SJSA1 (cell line): ENCODE data around the gene UNC13C. TPM values are rescaled to one million over a fixed set of nuclear protein-coding genes. Genes with fewer than 3 reads are reported as not detected.

Source experiments
- DNase-seq, 2 experiments: peaks; one replicate each; pipeline ENCODE4 v3.0.0-alpha.2; 2015 to 2020; ENCODE audit warnings: low spot score in 2 of 2, low read depth in 1 of 2
- H3K27ac ChIP-seq: fragments of 250-450 bp; sonication (Bioruptor Pico); 2 replicates; pipeline ENCODE4 v1.5.1; 2020; ENCODE audit warnings: mild to moderate bottlenecking, moderate library complexity
- H3K27me3 ChIP-seq: fragments of 250-450 bp; sonication (Bioruptor Pico); replicated peaks from 2 replicates; pipeline ENCODE4 v1.5.1; 2020; ENCODE audit warnings: mild to moderate bottlenecking, moderate library complexity
- H3K36me3 ChIP-seq: fragments of 250-450 bp; sonication (Bioruptor Pico); 2 replicates; pipeline ENCODE4 v1.5.1; 2020; ENCODE audit warnings: mild to moderate bottlenecking
- H3K4me1 ChIP-seq: fragments of 250-450 bp; sonication (Bioruptor Pico); replicated peaks from 2 replicates; pipeline ENCODE4 v1.6.1; 2021; ENCODE audit warnings: mild to moderate bottlenecking
- H3K4me3 ChIP-seq: fragments of 250-450 bp; sonication (Bioruptor Pico); 2 replicates; pipeline ENCODE4 v1.5.1; 2020; ENCODE audit warnings: mild to moderate bottlenecking
- H3K9me3 ChIP-seq: fragments of 250-450 bp; sonication (Bioruptor Pico); replicated peaks from 2 replicates; pipeline ENCODE4 v1.5.1; 2020; ENCODE audit warnings: mild to moderate bottlenecking
- total RNA-seq: library from RNA; depleted of rRNA; stranded (reverse); fragments of >200 nt; shearing (Covaris generic); gene quantifications from 2 replicates; pipeline ENCODE4 v1.2.3, GENCODE V29; 2014

The UNC13C gene
- total RNA-seq, 1 experiment from 2014 or later: not detected

DNA sequence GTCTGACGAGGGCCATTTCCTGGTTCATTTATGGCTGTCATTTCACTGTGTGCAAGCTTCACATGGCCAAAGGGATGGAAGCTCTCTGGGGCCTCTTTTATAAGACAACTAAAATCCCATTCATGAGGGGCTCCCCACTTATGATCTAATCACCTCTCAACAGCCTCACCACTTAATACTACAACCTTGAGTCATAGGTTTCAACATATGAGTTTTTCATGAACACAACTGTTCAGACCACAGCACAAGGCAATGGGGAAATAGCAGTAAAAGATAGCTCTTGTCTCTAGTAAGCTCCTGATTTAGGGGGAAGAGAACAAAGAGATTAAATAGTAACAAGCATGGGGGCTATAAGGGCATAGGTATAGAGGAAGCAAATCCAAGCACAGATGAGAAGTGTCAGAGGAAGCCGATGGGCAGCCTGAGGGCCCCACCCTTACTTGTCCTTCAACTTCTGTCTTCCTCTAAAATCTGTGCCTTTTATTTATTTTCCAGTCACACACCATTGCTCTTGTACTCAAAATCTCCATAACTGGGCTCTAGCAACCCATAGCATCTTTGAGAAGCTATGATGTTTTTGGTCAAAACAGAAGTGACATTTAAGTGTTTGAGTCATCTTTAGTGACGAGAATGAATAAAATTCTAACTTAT, 329.1 kb downstream of the UNC13C start:
- Histone ChIP-seq H3K27me3 (no peaks in the 10 kb centered on the region), H3K9me3 (no peaks in the 10 kb centered on the region; the same call in 1 of the 2 replicates), H3K4me1 (no peaks in the 10 kb centered on the region), H3K27ac (no peak overlapping the region), H3K36me3 (no peaks in the 10 kb centered on the region), H3K4me3 (no peak overlapping the region)
- no peak for DNase-seq

DNA sequence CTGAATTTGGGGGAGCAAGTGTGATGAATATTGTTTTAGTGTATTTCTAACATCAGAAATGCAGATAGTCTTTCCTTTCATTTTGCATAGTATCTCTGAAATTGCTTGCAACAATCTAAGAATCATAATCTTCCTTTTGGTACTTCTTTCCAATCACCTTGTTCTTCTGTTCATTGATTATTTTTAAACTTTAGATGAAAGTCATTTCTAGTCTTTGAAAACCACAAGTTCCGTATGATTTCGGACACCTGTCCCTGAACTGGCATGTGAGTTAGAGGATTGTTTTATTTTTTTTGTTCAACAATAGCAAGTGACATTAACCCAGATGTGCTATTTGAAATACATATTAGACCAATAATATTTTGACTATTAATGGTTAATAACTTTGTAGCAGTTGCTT, 329.7 kb downstream of the UNC13C start:
- Histone ChIP-seq H3K27ac (no peak overlapping the region), H3K36me3 (no peaks in the 10 kb centered on the region), H3K4me1 (no peaks in the 10 kb centered on the region), H3K27me3 (no peaks in the 10 kb centered on the region), H3K4me3 (no peak overlapping the region), H3K9me3 (no peaks in the 10 kb centered on the region; the same call in 1 of the 2 replicates)
- DNase-seq: no peak

DNA sequence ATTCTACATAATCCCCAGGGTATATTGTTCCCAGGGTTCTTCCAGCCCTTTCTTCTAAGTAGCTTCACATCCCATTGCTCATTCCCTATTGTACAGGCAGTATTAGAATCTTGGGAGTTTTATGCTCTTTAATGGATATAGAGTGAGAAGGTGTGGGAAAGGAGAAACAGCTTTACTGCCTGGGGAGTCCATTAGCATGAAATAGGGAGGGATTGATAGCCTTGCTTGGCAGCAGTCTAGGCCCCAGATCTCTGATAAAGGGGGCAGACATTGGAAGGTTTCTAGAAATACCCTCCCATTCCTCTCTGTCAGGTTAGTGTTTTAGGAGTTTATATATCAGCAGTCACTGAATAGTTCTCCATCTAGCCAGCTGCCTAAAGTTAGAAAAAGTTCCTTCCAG, 334.3 kb downstream of the UNC13C start:
- H3K27ac ChIP-seq: no peak overlapping the region
- no peak for DNase-seq
- H3K27me3 ChIP-seq: no peaks in the 10 kb centered on the region
- H3K4me1 ChIP-seq: no peaks in the 10 kb centered on the region
- H3K36me3 ChIP-seq: no peaks in the 10 kb centered on the region
- H3K4me3 ChIP-seq: no peak overlapping the region
- H3K9me3 ChIP-seq: peaks cover 2% of the 10 kb centered on the region; the same call in 1 of the 2 replicates

DNA sequence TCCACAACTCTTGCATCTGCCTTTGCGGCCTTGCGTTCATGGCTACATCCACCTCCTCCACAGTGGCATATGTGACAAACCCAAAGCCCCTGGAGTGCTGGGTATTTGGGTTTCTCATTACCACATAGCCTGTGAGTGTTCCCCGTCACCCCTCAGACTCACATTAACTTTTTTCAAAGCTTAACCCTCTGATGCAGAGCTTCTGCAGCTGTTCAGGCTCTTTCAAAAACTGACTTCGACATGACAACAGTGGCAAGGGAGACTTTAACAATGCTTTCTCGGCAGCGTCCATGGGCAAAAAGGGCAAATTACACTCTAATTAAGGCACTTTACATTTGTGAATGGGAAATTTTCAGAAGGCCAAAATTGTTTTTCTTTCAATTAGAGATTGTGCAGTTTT, 343.2 kb downstream of the UNC13C start:
- H3K4me1 ChIP-seq: no peaks in the 10 kb centered on the region
- no peak overlapping the region for H3K4me3 ChIP-seq
- DNase-seq: no peak
- H3K27me3 ChIP-seq: no peaks in the 10 kb centered on the region
- 0 out of 2 replicates have a peak, but pooled peaks cover 2% of the 10 kb centered on the region for H3K9me3 ChIP-seq
- no peaks in the 10 kb centered on the region for H3K36me3 ChIP-seq
- no peak overlapping the region for H3K27ac ChIP-seq

DNA sequence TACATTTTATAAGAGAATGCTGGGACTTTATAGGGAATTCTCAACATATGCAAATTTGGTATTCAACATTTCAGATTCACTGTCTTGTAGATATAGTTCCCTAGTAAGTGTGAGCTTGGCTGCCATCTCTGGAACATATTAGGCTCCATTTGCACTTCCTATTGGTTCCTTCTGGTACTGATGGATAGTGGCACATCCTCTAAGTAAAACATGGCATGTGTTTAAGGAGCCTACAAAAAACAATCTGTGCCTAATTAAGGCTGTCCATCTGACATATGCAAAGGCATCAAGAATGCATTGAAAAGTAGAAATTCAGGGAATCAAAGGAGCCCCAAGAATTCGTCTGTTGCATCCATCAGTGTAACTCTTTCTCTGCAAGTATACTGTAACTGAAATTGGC, 344.1 kb downstream of the UNC13C start:
- DNase-seq: no peak
- Histone ChIP-seq H3K27ac (no peak overlapping the region), H3K36me3 (no peaks in the 10 kb centered on the region), H3K9me3 (0 out of 2 replicates have a peak, but pooled peaks cover 2% of the 10 kb centered on the region), H3K27me3 (no peaks in the 10 kb centered on the region), H3K4me1 (no peaks in the 10 kb centered on the region), H3K4me3 (no peak overlapping the region)

DNA sequence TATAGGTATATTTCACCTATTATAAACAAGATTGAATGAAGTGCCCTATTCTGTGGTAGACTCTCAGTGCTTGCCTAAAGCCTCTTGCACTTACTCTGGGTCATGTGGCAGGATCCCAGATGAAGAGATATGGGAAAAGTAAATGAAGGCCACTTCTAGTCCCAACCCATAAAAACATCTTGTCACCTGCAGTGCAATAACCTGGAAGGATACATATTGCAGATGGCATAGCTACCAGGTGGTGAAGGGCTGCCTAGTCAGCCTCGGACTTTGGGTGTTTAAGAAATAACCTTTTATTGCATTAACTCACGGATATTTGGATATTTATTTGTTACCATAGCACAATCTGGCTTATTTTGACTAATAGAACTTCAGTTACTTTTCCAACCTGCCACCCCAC, 367.1 kb downstream of the UNC13C start:
- Histone ChIP-seq H3K27me3 (no peaks in the 10 kb centered on the region), H3K4me1 (no peaks in the 10 kb centered on the region), H3K36me3 (no peaks in the 10 kb centered on the region), H3K4me3 (no peak overlapping the region), H3K27ac (no peak overlapping the region), H3K9me3 (no peaks in the 10 kb centered on the region; the same call in none of the 2 replicates)
- no peak for DNase-seq

DNA sequence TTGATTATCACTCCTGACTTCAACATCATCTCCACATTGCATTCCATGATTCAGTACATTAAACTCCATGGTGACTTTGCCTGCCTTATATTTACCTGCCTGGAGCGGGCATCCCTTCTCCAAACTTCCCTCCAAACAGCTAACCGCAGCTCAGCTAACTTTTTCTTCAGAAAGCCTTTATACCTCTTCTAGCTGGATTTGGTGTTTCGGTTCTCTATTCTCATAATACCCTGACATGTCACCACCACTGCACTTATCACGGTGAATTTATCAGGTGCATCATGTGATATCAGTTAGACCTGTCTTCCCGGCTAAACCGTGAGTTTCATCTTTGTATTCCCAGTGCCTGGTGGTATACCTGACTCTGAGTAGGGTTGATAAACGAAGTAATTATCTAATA, 367.6 kb downstream of the UNC13C start:
- no peaks in the 10 kb centered on the region for H3K36me3 ChIP-seq

DNA sequence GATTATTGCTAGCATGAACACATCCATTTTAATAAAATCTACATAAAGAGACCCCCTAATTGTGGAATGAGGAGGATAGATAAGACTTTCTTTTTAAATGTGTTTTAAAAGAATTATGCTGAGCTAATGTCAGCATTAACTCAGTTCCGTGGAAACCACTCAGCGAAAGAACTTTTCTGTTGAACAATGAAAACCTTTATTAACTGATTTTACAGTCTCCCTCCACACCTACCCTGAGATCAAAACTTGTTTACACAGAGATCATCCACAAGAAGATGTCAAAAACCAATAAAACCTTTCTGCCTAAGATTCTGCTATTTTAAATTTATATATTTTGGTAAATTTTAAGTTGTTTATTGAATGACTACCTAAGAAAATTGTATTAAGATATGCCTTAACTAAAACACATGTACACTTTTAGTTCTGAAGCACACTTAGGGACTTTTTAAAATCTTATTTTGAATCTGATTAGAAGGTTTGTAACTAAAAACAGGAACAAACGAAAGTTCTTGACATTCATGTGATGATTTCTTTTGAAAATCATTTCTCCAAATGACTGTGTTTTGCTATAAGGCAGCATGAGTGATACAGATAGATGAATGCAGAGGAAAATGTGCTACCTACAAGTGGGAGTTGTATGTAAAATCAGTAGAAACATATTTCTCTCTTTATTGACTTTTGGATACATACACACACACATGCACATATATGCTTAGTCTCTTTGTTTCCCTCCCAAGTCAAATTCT, 369.0 kb downstream of the UNC13C start:
- H3K9me3 ChIP-seq: no peaks in the 10 kb centered on the region; the same call in none of the 2 replicates
- no peaks in the 10 kb centered on the region for H3K4me1 ChIP-seq
- no peak for DNase-seq
- H3K27me3 ChIP-seq: no peaks in the 10 kb centered on the region
- H3K4me3 ChIP-seq: no peak overlapping the region
- no peaks in the 10 kb centered on the region for H3K36me3 ChIP-seq
- no peak overlapping the region for H3K27ac ChIP-seq

More for the DNA sequence above, 367.6 kb downstream of the UNC13C start:
- Histone ChIP-seq H3K4me3 (no peak overlapping the region), H3K9me3 (no peaks in the 10 kb centered on the region; the same call in none of the 2 replicates), H3K27ac (no peak overlapping the region), H3K27me3 (no peaks in the 10 kb centered on the region), H3K4me1 (no peaks in the 10 kb centered on the region)
- no peak for DNase-seq

DNA sequence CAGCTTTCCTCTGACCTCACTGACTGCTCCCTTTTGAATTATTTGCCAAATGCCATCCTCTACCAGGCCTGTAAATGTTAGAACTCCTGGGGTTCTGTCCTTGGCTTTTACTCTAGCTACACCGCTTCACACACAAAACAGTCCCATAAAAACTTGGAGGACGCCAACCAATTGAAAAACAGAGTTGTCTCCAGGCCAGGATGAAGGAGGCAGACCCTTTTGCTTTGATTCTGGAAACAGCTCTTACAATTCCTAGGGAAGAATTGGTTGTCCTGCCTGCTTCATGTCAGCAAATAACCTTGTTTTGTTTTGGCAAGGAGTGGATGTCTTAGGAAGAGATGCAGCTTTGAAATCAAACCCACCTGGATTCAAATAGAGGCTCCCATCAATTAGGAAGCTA, 375.5 kb downstream of the UNC13C start:
- H3K36me3 ChIP-seq: no peaks in the 10 kb centered on the region
- H3K27me3 ChIP-seq: no peaks in the 10 kb centered on the region
- no peaks in the 10 kb centered on the region for H3K9me3 ChIP-seq
- no peak for DNase-seq
- H3K27ac ChIP-seq: no peak overlapping the region
- no peak overlapping the region for H3K4me3 ChIP-seq
- H3K4me1 ChIP-seq: no peaks in the 10 kb centered on the region

DNA sequence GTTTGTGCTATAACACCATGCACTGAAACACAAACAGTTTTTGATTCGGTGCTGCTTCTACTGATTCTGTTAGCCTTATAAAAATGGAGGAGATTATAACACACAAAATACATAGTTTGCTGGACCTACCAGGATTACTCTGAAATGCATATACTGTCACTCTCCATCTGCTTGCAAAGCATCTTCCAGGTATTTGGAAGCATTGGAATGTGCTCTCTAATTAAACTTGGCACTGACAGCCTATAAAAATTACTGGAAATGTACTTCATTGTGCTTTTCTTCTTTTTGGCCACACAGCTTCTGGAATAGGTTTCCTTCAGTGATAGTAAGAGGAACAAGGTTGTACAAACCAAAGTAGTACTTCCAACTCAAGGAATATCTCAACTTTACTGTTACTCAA, 376.1 kb downstream of the UNC13C start:
- DNase-seq: no peak
- H3K27ac ChIP-seq: no peak overlapping the region
- no peak overlapping the region for H3K4me3 ChIP-seq
- H3K27me3 ChIP-seq: no peaks in the 10 kb centered on the region
- no peaks in the 10 kb centered on the region for H3K36me3 ChIP-seq
- H3K9me3 ChIP-seq: no peaks in the 10 kb centered on the region
- H3K4me1 ChIP-seq: no peaks in the 10 kb centered on the region

DNA sequence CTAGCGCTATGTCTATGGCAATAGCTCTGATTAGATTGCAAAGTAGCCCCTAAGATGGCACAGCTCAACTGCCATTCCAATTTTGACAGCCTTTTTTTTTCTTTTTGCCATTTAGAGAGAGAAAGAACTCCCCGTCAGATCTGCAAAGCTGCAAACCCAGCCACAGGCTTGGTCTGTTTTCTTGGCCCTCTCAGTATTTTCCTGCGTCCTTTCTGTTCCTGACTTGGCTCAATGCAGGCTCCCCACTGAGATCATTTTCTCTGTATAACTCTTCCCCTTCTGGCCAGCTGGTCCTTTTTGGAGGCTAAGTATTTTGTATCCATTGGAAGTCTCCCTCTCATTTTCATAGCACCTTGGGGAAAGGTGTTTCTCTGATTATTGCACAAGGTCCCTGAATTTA, 386.7 kb downstream of the UNC13C start:
- H3K27ac ChIP-seq: no peak overlapping the region

DNA sequence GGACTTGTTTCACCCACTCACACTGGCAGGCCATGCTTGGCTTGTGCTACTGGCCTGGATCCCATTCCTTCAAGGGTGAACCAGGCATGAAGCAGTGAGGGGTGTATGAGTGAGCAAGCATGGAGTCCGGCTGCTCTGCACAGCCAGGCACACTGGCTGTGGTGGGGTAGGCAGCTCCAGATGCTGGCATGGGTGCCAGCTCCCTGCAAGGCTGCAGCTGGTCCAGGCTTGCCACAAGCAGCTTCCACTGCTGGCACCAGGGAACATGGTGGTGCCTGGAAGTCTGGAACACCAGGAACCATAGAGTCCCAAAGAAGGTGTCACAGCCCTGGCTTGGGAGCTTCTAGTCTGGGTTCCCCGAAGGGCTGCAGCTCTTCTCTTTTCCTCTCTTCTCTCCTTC, 395.1 kb downstream of the UNC13C start:
- no peak for DNase-seq
- H3K27ac ChIP-seq: no peak overlapping the region
- H3K27me3 ChIP-seq: no peaks in the 10 kb centered on the region
- no peaks in the 10 kb centered on the region for H3K36me3 ChIP-seq
- H3K9me3 ChIP-seq: no peaks in the 10 kb centered on the region; the same call in 1 of the 2 replicates
- no peaks in the 10 kb centered on the region for H3K4me1 ChIP-seq
- H3K4me3 ChIP-seq: no peak overlapping the region

More for the DNA sequence above, 386.7 kb downstream of the UNC13C start:
- no peaks in the 10 kb centered on the region for H3K4me1 ChIP-seq
- no peaks in the 10 kb centered on the region for H3K36me3 ChIP-seq
- DNase-seq: no peak
- H3K27me3 ChIP-seq: no peaks in the 10 kb centered on the region
- peaks cover 6% of the 10 kb centered on the region; the same call in 1 of the 2 replicates for H3K9me3 ChIP-seq
- H3K4me3 ChIP-seq: no peak overlapping the region

DNA sequence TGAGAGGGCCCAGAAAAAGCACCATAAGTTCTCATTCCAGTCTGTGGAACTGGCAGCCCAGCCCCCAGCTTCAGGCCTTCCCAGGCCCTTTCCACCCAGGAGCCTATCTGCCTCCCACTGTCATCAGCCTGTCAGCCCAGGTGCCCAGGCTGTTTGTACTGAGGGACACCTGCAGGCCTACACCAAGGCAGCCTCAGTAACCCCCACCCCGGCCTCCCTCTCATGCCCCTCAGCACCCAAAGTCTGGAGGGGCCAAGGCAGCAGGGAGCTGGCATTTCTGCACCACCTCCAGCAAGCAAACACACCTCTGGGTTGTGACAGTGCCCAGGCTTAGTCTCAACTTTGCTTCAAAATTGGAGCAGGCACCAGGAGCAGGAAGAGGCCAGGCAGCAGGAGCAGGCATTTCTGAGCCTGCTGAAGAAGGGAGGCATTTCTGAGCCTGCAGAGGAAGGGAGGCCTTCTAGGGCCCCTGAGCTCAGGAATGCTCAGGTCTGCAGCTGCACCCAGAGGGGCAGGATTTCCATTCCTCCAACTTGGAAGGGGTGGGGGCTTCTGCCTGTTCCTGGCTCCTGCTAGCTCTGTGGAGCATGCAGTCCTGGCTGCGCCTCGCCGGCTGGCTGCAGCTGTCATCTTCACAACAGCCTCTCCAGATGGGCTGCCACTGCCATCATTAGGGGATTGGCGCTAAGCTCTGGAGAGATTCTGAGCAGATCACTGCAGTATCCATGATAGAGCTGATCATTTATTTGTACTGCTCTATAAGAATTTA, 396.1 kb downstream of the UNC13C start:
- DNase-seq: no peak
- H3K4me3 ChIP-seq: no peak overlapping the region

DNA sequence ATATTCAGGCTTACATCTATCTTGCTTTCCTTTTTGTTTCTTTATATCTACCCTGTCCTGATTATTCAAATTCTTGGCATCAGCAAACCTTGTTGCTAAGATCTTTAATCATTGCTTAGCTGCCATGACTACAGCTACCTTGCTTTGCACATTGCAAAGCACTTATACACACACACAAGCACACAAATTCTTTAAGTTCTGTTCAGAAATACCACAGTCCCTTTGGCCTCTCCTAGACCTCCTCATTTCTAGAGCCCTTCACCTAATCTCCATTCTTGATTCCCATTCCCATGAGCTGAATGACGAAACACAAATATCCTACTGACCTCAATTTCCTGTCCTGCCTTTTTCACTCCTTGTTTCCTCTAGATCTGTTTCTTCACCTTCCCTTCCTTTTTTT, 409.6 kb downstream of the UNC13C start:
- DNase-seq: no peak
- H3K4me1 ChIP-seq: no peaks in the 10 kb centered on the region
- H3K9me3 ChIP-seq: 0 out of 2 replicates have a peak, but pooled peaks cover 2% of the 10 kb centered on the region
- H3K36me3 ChIP-seq: no peaks in the 10 kb centered on the region
- H3K27ac ChIP-seq: no peak overlapping the region
- no peak overlapping the region for H3K4me3 ChIP-seq
- no peaks in the 10 kb centered on the region for H3K27me3 ChIP-seq

More for the DNA sequence above, 396.1 kb downstream of the UNC13C start:
- no peak overlapping the region for H3K27ac ChIP-seq
- no peaks in the 10 kb centered on the region for H3K4me1 ChIP-seq
- no peaks in the 10 kb centered on the region for H3K36me3 ChIP-seq
- no peaks in the 10 kb centered on the region for H3K27me3 ChIP-seq
- H3K9me3 ChIP-seq: no peaks in the 10 kb centered on the region; the same call in 1 of the 2 replicates
